ENCODE measurements around the gene SMC6. TPM values are rescaled to one million over a fixed set of nuclear protein-coding genes. Genes with fewer than 3 reads are reported as not detected.

The SMC6 gene
- total RNA-seq, 1 donor from 2014 or later = 30.0 TPM

GRCh38 chr2:17646838-17647701 is 106.5 kb downstream of the SMC6 start:
- no peak for DNase-seq

GRCh38 chr2:17646081-17646554 is 107.5 kb downstream of the SMC6 start:
- peak; percentile 81 for DNase-seq

GRCh38 chr2:17644997-17645720 is 108.5 kb downstream of the SMC6 start:
- DNase-seq = no peak

- peak; percentile 92 for DNase-seq
Observed at GRCh38 chr2:17643031-17643615, 110.5 kb downstream of the SMC6 start.

GRCh38 chr2:17640406-17640805 is 113.2 kb downstream of the SMC6 start:
- no peak for DNase-seq

GRCh38 chr2:17638196-17638743 is 115.3 kb downstream of the SMC6 start:
- DNase-seq = no peak

- DNase-seq = no peak
Observed at GRCh38 chr2:17637131-17637906, 116.3 kb downstream of the SMC6 start.

GRCh38 chr2:17636257-17636656 is 117.4 kb downstream of the SMC6 start:
- DNase-seq = no peak

GRCh38 chr2:17634997-17635396 is 118.6 kb downstream of the SMC6 start:
- DNase-seq = no peak

- DNase-seq = no peak
Observed at GRCh38 chr2:17630089-17630488, 123.5 kb downstream of the SMC6 start.

- no peak for DNase-seq
Observed at GRCh38 chr2:17628349-17629261, 125.0 kb downstream of the SMC6 start.

GRCh38 chr2:17627434-17627833 is 126.2 kb downstream of the SMC6 start:
- DNase-seq = no peak

- no peak for DNase-seq
Observed at GRCh38 chr2:17626986-17627385, 126.6 kb downstream of the SMC6 start.

GRCh38 chr2:17625446-17625845 is 128.2 kb downstream of the SMC6 start:
- no peak for DNase-seq

- DNase-seq = no peak
Observed at GRCh38 chr2:17621781-17622180, 131.8 kb downstream of the SMC6 start.

- peak; percentile 26 for DNase-seq
Observed at GRCh38 chr2:17620841-17621240, 132.8 kb downstream of the SMC6 start.

- no peak for DNase-seq
Observed at GRCh38 chr2:17620280-17620679, 133.3 kb downstream of the SMC6 start.

- DNase-seq = no peak
Observed at GRCh38 chr2:17617955-17618354, 135.7 kb downstream of the SMC6 start.

- no peak for DNase-seq
Observed at GRCh38 chr2:17617516-17617915, 136.1 kb downstream of the SMC6 start.

GRCh38 chr2:17616405-17616804 is 137.2 kb downstream of the SMC6 start:
- no peak for DNase-seq

- peak; percentile 3 for DNase-seq
Observed at GRCh38 chr2:17615728-17616351, 137.8 kb downstream of the SMC6 start.

Data from dermis blood vessel endothelial cell (primary cell).